SU-DHL-6 (cell line): Measurements from ENCODE around the gene HIVEP3.

Source experiments
- H2AFZ ChIP-seq: fragments of 200-600 bp; sonication (generic); 2 replicates; pipeline ENCODE4 v1.6.1; 2014; ENCODE audit warnings: low read depth, mild to moderate bottlenecking, moderate library complexity, mixed read lengths, antibody characterized with exemption, low read length; ENCODE audit not compliant: severe bottlenecking
- H3F3A ChIP-seq: fragments of 200-600 bp; shearing (Covaris generic); 2 replicates; pipeline ENCODE4 v1.6.0; 2016; ENCODE audit warnings: antibody characterized with exemption, mild to moderate bottlenecking; ENCODE audit not compliant: insufficient read depth
- H3K27ac ChIP-seq: fragments of 200-600 bp; sonication (generic); 2 replicates; pipeline ENCODE4 v1.5.1; 2016; ENCODE audit warnings: low read depth, mild to moderate bottlenecking, low read length, moderate library complexity, mixed read lengths
- H3K27me3 ChIP-seq: fragments of 200-600 bp; sonication (generic), shearing (Covaris generic); 2 replicates; pipeline ENCODE4 v1.6.0; 2014; ENCODE audit warnings: mild to moderate bottlenecking, low read length
- H3K36me3 ChIP-seq: fragments of 200-600 bp; sonication (generic); 2 replicates; pipeline ENCODE4 v1.6.1; 2014; ENCODE audit warnings: mild to moderate bottlenecking, low read length, mixed read lengths
- H3K4me2 ChIP-seq: fragments of 300-600, 200-600 bp; shearing (Covaris generic), sonication (generic); 2 replicates; pipeline ENCODE4 v1.6.0; 2014; ENCODE audit warnings: low read length, low read depth, mild to moderate bottlenecking; ENCODE audit not compliant: poor library complexity, severe bottlenecking
- H3K4me3 ChIP-seq: fragments of 200-600 bp; sonication (generic); 2 replicates; pipeline ENCODE4 v1.5.1; 2014; ENCODE audit warnings: antibody characterized with exemption, low read length, mild to moderate bottlenecking, mixed read lengths; ENCODE audit not compliant: insufficient read depth, poor library complexity, severe bottlenecking
- H3K79me2 ChIP-seq: fragments of 200-600 bp; sonication (generic); 2 replicates; pipeline ENCODE4 v1.6.1; 2014; ENCODE audit warnings: mild to moderate bottlenecking, low read length, moderate library complexity; ENCODE audit not compliant: insufficient read depth
- H3K9ac ChIP-seq: fragments of 200-600 bp; sonication (generic); 2 replicates; pipeline ENCODE4 v1.7.0; 2014; ENCODE audit warnings: mild to moderate bottlenecking, low read length
- H3K9me2 ChIP-seq: fragments of 200-600 bp; sonication (generic); replicated peaks from 2 replicates; pipeline ENCODE4 v1.6.1; 2014; ENCODE audit warnings: low read length; ENCODE audit not compliant: insufficient read depth
- H3K9me3 ChIP-seq: fragments of 200-600 bp; sonication (generic); 2 replicates; pipeline ENCODE4 v1.6.1; 2014; ENCODE audit warnings: low read length, mixed read lengths; ENCODE audit not compliant: insufficient read depth
- H4K20me1 ChIP-seq: fragments of 200-600 bp; sonication (generic); 2 replicates; pipeline ENCODE4 v1.6.1; 2014; ENCODE audit warnings: low read depth, mild to moderate bottlenecking, antibody characterized with exemption, low read length, moderate library complexity, mixed read lengths
- EZH2phosphoT487 ChIP-seq: fragments of 200-600 bp; sonication (generic), shearing (Covaris generic); conservative IDR thresholded peaks from 2 replicates; pipeline ENCODE4 v1.6.1; 2018; ENCODE audit warnings: mild to moderate bottlenecking, antibody characterized with exemption, low read length, moderate library complexity, mixed read lengths
- TF ChIP-seq, protein P1 (sequence below): fragments of 200-600 bp; sonication (generic); IDR thresholded peaks from one replicate; pipeline ENCODE4 v1.5.1; 2017; ENCODE audit warnings: antibody characterized with exemption, mild to moderate bottlenecking, low read length, moderate library complexity; ENCODE audit not compliant: insufficient read depth, poor library complexity, severe bottlenecking

The HIVEP3 gene

DNA sequence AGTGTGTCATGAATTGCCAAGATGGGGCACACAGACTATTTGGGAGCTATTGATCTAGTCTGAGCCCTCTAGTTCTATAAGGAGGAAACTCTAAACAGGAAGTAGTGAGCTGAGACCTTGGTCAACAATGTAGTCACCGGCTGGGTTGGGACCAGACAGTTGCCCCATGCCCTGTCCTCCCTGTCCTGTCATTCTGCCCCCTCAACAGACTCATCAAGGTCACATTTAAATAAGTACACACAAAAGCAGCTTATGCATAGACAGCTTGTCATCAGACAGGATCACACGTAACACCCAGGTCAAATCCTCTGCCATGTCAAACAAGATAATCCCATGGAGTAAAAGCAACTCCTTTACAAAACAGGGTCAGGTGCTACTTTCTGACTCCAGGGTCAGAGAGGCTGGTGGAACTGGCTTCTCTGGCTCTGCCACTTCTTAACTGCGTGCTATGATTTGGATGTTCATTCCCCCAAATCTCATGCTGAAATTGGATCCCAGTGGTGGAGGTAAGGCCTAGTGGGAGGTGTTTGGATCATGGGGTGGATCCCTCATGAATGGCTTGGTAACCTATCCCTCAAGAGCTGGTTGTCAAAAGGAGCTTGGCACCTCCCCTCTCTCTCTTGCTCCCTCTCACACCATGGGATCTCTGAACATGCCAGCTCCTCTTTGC is 128.9 kb downstream of the HIVEP3 start:
- Histone ChIP-seq H3K9me3 (no peaks in the 10 kb centered on the region), H4K20me1 (no peaks in the 10 kb centered on the region), H3K9me2 (no peaks in the 10 kb centered on the region), H3K4me2 (no peak overlapping the region), H3K27me3 (no peaks in the 10 kb centered on the region), H3K79me2 (no peaks in the 10 kb centered on the region), H3F3A (no peaks in the 10 kb centered on the region), H3K9ac (no peak overlapping the region), H3K36me3 (no peaks in the 10 kb centered on the region), H3K27ac (no peak overlapping the region), H2AFZ (no peak overlapping the region), H3K4me3 (no peak overlapping the region)
- no peak for TF ChIP-seq EZH2phosphoT487
- TF ChIP-seq, protein P1, sequence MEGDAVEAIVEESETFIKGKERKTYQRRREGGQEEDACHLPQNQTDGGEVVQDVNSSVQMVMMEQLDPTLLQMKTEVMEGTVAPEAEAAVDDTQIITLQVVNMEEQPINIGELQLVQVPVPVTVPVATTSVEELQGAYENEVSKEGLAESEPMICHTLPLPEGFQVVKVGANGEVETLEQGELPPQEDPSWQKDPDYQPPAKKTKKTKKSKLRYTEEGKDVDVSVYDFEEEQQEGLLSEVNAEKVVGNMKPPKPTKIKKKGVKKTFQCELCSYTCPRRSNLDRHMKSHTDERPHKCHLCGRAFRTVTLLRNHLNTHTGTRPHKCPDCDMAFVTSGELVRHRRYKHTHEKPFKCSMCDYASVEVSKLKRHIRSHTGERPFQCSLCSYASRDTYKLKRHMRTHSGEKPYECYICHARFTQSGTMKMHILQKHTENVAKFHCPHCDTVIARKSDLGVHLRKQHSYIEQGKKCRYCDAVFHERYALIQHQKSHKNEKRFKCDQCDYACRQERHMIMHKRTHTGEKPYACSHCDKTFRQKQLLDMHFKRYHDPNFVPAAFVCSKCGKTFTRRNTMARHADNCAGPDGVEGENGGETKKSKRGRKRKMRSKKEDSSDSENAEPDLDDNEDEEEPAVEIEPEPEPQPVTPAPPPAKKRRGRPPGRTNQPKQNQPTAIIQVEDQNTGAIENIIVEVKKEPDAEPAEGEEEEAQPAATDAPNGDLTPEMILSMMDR = no peak

DNA sequence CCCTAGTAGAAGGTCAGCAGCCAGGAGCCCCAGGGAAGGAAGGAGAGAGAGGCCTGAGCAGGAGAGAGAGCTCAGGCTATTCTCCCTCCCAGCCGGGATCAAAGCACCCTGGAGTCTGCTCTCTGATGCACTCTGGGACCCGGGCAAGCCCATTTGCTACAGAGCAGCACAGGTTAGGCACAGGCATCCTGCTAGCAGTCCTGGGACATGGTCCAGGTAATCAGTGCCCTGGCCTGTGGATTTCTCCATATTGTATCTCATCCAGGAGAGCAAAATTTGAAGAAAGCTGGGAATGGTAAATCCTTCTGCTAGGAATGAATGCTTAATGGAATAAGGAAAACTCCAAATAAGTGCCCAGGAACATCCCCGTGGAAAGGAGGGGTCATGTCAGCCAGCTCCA is 130.3 kb downstream of the HIVEP3 start:
- Histone ChIP-seq H3K4me2 (no peak overlapping the region), H3K27me3 (no peaks in the 10 kb centered on the region), H3K9me2 (no peaks in the 10 kb centered on the region), H4K20me1 (no peaks in the 10 kb centered on the region), H3F3A (no peaks in the 10 kb centered on the region), H3K79me2 (no peaks in the 10 kb centered on the region), H3K9me3 (no peaks in the 10 kb centered on the region), H3K9ac (no peak overlapping the region), H2AFZ (no peak overlapping the region), H3K27ac (no peak overlapping the region), H3K36me3 (no peaks in the 10 kb centered on the region), H3K4me3 (no peak overlapping the region)
- no peak for TF ChIP-seq EZH2phosphoT487
- TF ChIP-seq, protein P1 = no peak

DNA sequence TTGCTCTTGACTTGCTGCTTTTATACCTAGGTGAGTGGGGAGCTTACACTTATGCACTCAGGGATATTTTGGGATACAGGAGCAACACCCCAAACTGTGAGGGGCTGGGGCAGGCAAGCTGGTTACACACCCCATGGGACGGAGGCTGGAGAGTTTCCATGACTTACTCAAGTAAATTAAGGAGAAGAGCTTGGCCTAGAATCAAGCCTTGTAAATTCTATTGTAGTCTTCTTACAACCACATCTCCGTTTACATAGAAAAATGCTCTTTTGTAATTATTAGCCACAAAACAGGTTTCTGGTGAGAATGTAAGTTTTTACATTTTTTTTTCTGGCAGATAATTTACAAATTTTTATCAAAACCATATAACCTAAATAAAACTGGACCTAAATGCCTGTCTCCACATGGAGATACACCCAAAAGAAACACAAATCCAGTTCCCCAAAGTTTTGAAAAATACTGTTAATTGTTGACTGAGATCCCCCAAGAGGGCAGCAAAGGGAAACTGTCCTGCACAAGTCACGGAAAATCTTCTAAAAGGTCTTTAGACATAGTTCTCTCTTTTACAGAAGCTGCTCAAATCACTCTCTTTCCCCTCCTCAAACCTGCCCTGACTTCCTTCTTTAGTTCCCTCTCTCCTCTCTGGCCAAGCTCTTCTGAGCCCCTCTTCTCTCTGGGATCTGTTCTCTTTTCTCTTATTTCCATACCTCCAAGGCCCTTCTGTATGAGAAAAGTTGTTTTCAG is 134.0 kb downstream of the HIVEP3 start:
- H3K9me3 ChIP-seq = no peaks in the 10 kb centered on the region
- no peaks in the 10 kb centered on the region for H3K36me3 ChIP-seq
- TF ChIP-seq EZH2phosphoT487 = no peak

DNA sequence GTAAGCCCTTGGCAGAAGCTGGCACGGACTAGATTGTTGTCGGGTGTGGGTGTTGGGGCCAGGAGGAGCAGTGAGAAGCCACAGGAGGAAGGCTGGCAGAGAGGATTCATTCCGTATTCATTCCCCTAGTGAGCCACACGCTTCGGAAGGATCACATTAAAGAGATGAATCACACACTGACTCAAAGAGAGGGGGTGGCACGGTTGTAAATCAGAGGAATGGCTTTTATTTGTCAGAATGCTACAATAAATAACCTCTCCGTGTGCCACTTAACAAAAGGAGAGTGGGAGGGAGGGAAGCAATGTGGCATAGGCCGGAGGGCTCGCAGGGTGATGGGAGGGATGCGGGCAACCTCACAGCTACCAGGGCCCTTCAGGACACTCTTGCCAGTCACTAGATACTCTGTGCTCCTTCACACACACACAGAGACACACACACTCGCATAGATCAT is 135.5 kb downstream of the HIVEP3 start:
- Histone ChIP-seq H3F3A (no peaks in the 10 kb centered on the region), H2AFZ (no peak overlapping the region), H3K4me3 (no peak overlapping the region), H3K27ac (no peak overlapping the region), H3K9me3 (no peaks in the 10 kb centered on the region), H3K4me2 (no peak overlapping the region), H4K20me1 (no peaks in the 10 kb centered on the region), H3K36me3 (no peaks in the 10 kb centered on the region), H3K27me3 (no peaks in the 10 kb centered on the region), H3K9me2 (no peaks in the 10 kb centered on the region), H3K9ac (no peak overlapping the region), H3K79me2 (no peaks in the 10 kb centered on the region)
- TF ChIP-seq EZH2phosphoT487 = no peak
- TF ChIP-seq, protein P1 = no peak

More for the DNA sequence above, 134.0 kb downstream of the HIVEP3 start:
- H3K4me3 ChIP-seq = no peak overlapping the region
- H4K20me1 ChIP-seq = no peaks in the 10 kb centered on the region
- H3K27me3 ChIP-seq = no peaks in the 10 kb centered on the region
- H3K9ac ChIP-seq = no peak overlapping the region
- H2AFZ ChIP-seq = peak overlapping the region; percentile 40
- H3K9me2 ChIP-seq = no peaks in the 10 kb centered on the region
- no peaks in the 10 kb centered on the region for H3F3A ChIP-seq
- no peaks in the 10 kb centered on the region for H3K79me2 ChIP-seq
- H3K27ac ChIP-seq = no peak overlapping the region
- no peak overlapping the region for H3K4me2 ChIP-seq
